IMR-90 (cell line): ENCODE data around the gene OR14K1. TPM values are rescaled to one million over a fixed set of nuclear protein-coding genes. Genes with fewer than 3 reads are reported as not detected.
A peak's percentile ranks its signal among the peaks of the same experiment; 100 is the strongest.

Experiments used
- ATAC-seq: fragments of 200-7000 bp; cut with Tn5 transposase; 2 replicates; pipeline ENCODE4 v1.9.1; 2020; ENCODE audit warnings: low read depth, mild to moderate bottlenecking, moderate library complexity
- Bru-seq: library from RNA; stranded (reverse); fragments of 400-500 nt; gene quantifications from one replicate; lab custom pipeline; 2021; lab: Mats Ljungman, UMichigan
- BruChase-seq, 2 experiments: library from RNA; stranded (reverse); fragments of 400-500 nt; gene quantifications; one replicate each; lab custom pipeline; 2021; lab: Mats Ljungman, UMichigan
- BruUV-seq: library from RNA; stranded (reverse); fragments of 400-500 nt; replicated peaks from 2 replicates; lab custom pipeline; 2021; lab: Mats Ljungman, UMichigan
- CTCF ChIA-PET: fragments of 300-600 bp; formaldehyde crosslinking; extraction: SDS; loops from one replicate; lab custom pipeline; 2021; ENCODE audit warnings: antibody characterized with exemption; lab: Yijun Ruan, JAX
- POLR2A ChIA-PET: fragments of 300-600 bp; sonication (Branson Sonifier 250); formaldehyde crosslinking; loops from one replicate; lab custom pipeline; 2022; ENCODE audit warnings: antibody characterized with exemption; ENCODE audit not compliant: unreplicated experiment; lab: Charles Lee
- DNase-seq: peaks from one replicate; pipeline ENCODE4 v3.0.0; 2013
- H2AFZ ChIP-seq: replicated peaks from 2 replicates; pipeline ENCODE3; 2013; ENCODE audit warnings: low read length, mild to moderate bottlenecking; ENCODE audit not compliant: poor library complexity
- H2AK5ac ChIP-seq: 2 replicates; pipeline ENCODE4 v1.6.1; 2013; ENCODE audit warnings: low read depth, low read length, inconsistent platforms
- H2AK9ac ChIP-seq: replicated peaks from 2 replicates; pipeline ENCODE3; 2013; ENCODE audit warnings: mild to moderate bottlenecking, low read depth, low read length, moderate library complexity; ENCODE audit not compliant: poor library complexity
- H2BK120ac ChIP-seq: 2 replicates; pipeline ENCODE4 v1.6.1; 2013; ENCODE audit warnings: low read depth, low read length, inconsistent platforms
- H2BK15ac ChIP-seq: 3 replicates; pipeline ENCODE4 v1.6.1; 2013; ENCODE audit warnings: low read depth, low read length, inconsistent platforms
- H2BK20ac ChIP-seq: 2 replicates; pipeline ENCODE4 v1.6.1; 2013; ENCODE audit warnings: low read depth, mild to moderate bottlenecking, inconsistent platforms, low read length, moderate library complexity
- H2BK5ac ChIP-seq: 2 replicates; pipeline ENCODE4 v1.6.1; 2013; ENCODE audit warnings: mild to moderate bottlenecking, low read depth, low read length, inconsistent platforms; ENCODE audit not compliant: poor library complexity, severe bottlenecking
- H3K14ac ChIP-seq: replicated peaks from 2 replicates; pipeline ENCODE4 v1.6.1; 2013; ENCODE audit warnings: low read depth, low read length, inconsistent platforms
- H3K18ac ChIP-seq: 2 replicates; pipeline ENCODE4 v1.6.1; 2013; ENCODE audit warnings: low read depth, low read length, control low read depth
- H3K23ac ChIP-seq: 2 replicates; pipeline ENCODE4 v1.6.1; 2013; ENCODE audit warnings: low read depth, low read length, inconsistent platforms
- H3K27ac ChIP-seq: 2 replicates; pipeline ENCODE4 v1.5.1; 2013; ENCODE audit warnings: mild to moderate bottlenecking, control low read depth, low read length; ENCODE audit not compliant: insufficient read depth
- H3K27me3 ChIP-seq: 2 replicates; pipeline ENCODE4 v1.6.1; 2013; ENCODE audit warnings: low read length; ENCODE audit not compliant: control insufficient read depth, insufficient read depth
- H3K36me3 ChIP-seq: 2 replicates; pipeline ENCODE4 v1.6.1; 2013; ENCODE audit warnings: low read length, mixed read lengths; ENCODE audit not compliant: control insufficient read depth, insufficient read depth
- H3K4ac ChIP-seq: 2 replicates; pipeline ENCODE4 v1.6.1; 2013; ENCODE audit warnings: low read depth, low read length, inconsistent platforms
- H3K4me1 ChIP-seq: 2 replicates; pipeline ENCODE4 v1.6.1; 2013; ENCODE audit warnings: low read length, mixed read lengths; ENCODE audit not compliant: control insufficient read depth, insufficient read depth
- H3K4me2 ChIP-seq: 2 replicates; pipeline ENCODE4 v1.6.1; 2013; ENCODE audit warnings: low read depth, mild to moderate bottlenecking, control low read depth, low read length, moderate library complexity
- H3K4me3 ChIP-seq: 2 replicates; pipeline ENCODE4 v1.5.1; 2013; ENCODE audit warnings: low read depth, mild to moderate bottlenecking, control low read depth, low read length, moderate library complexity; ENCODE audit not compliant: insufficient read depth
- H3K56ac ChIP-seq: 2 replicates; pipeline ENCODE4 v1.6.1; 2013; ENCODE audit warnings: low read length, inconsistent platforms; ENCODE audit not compliant: insufficient read depth; ENCODE audit errors: extremely low read depth
- H3K79me1 ChIP-seq, 2 experiments: 2 replicates each; pipeline ENCODE4 v1.6.1; 2013; ENCODE audit warnings: low read length in 2 of 2, inconsistent platforms in 1 of 2, low read depth in 1 of 2
- H3K9ac ChIP-seq: 2 replicates; pipeline ENCODE4 v1.6.1; 2013; ENCODE audit warnings: low read depth, low read length, control low read depth
- H3K9me1 ChIP-seq: 2 replicates; pipeline ENCODE4 v1.6.1; 2013; ENCODE audit warnings: low read length, inconsistent platforms; ENCODE audit not compliant: insufficient read depth
- H3K9me3 ChIP-seq: 2 replicates; pipeline ENCODE4 v1.6.1; 2013; ENCODE audit warnings: low read length; ENCODE audit not compliant: control insufficient read depth, insufficient read depth
- H4K20me1 ChIP-seq: 2 replicates; pipeline ENCODE4 v1.6.1; 2013; ENCODE audit warnings: low read length, inconsistent platforms; ENCODE audit not compliant: insufficient read depth
- H4K5ac ChIP-seq: 2 replicates; pipeline ENCODE4 v1.6.1; 2013; ENCODE audit warnings: mild to moderate bottlenecking, low read depth, low read length, control low read depth
- H4K8ac ChIP-seq, 2 experiments: 2 replicates each; pipeline ENCODE4 v1.6.1; 2013; ENCODE audit warnings: low read depth in 2 of 2, low read length in 2 of 2, control low read depth in 1 of 2, inconsistent platforms in 1 of 2
- H4K91ac ChIP-seq: 2 replicates; pipeline ENCODE4 v1.6.1; 2013; ENCODE audit warnings: low read depth, low read length, inconsistent platforms; ENCODE audit not compliant: insufficient read depth
- FOS ChIP-seq: fragments of 150-350 bp; IDR thresholded peaks from 2 replicates; pipeline ENCODE4 v1.6.1; 2016; ENCODE audit warnings: low read depth, low read length
- NFE2L2 ChIP-seq: fragments of 150-350 bp; IDR thresholded peaks from 2 replicates; pipeline ENCODE4 v1.6.1; 2016; ENCODE audit warnings: low read depth, mild to moderate bottlenecking, low read length
- POLR2A ChIP-seq: IDR thresholded peaks from 2 replicates; pipeline ENCODE4 v1.6.1; 2012; ENCODE audit warnings: mild to moderate bottlenecking, low read depth, low read length
- RAD21 ChIP-seq: IDR thresholded peaks from 2 replicates; pipeline ENCODE4 v1.6.1; 2012; ENCODE audit warnings: low read length, improper control_type of control experiment
- SMC3 ChIP-seq: fragments of 150-350 bp; IDR thresholded peaks from 2 replicates; pipeline ENCODE4 v1.6.1; 2016; ENCODE audit warnings: low read depth, mild to moderate bottlenecking, antibody characterized with exemption, low read length, moderate library complexity
- WGBS, 2 experiments: methylation state at CpG; one replicate each; pipeline versions ENCODE4 v1.1.5 to v1.1.7; 2013; ENCODE audit warnings: missing lambda C conversion rate in 2 of 2; ENCODE audit not compliant: insufficient read length in 1 of 2; ENCODE audit errors: extremely low coverage in 2 of 2; 5-methylcytosine and 5-hydroxymethylcytosine counted together
- dilution Hi-C: fragments of 300-500 bp; cut with HindIII; formaldehyde crosslinking; loops from one replicate; pipeline ENCODE4 v1.14.3; 2018; ENCODE audit warnings: low sequenced_read_pairs; ENCODE audit not compliant: unreplicated experiment
- in situ Hi-C: fragments of 300-500 bp; cut with MboI; formaldehyde crosslinking; loops from 3 replicates; pipeline ENCODE4 v1.14.3; 2019; ENCODE audit warnings: low sequenced_read_pairs, inconsistent platforms, mixed read lengths
- intact Hi-C: fragments of 100-400 bp; cut with micrococcal nuclease; formaldehyde crosslinking; loops from 2 replicates; pipeline ENCODE4 v1.10.0; 2022
- long read RNA-seq: library from polyadenylated mRNA; unstranded; transcript quantifications from one replicate; pipeline ENCODE4 v2.0.0, GENCODE V29; 2021; ENCODE audit not compliant: unreplicated experiment
- polyA plus RNA-seq, 3 experiments: library from polyadenylated mRNA; depleted of rRNA; stranded (reverse); fragments of >200 nt; gene quantifications; 2 replicates each; pipeline ENCODE4 v1.2.3, GENCODE V29; 2012; ENCODE audit warnings: low replicate concordance in 1 of 3
- total RNA-seq: library from RNA; depleted of rRNA; stranded (reverse); fragments of >200 nt; gene quantifications from 2 replicates; pipeline ENCODE4 v1.2.3, GENCODE V29; 2012; rRNA removed

OR14K1 gene
- total RNA-seq (not detected in 2 replicates), polyA plus RNA-seq (2012; rRNA removed) (not detected in 2 replicates), Bru-seq, nascent RNA (not detected), BruChase-seq, experiment 1, labeled RNA remaining after a 6-hour chase (not detected), BruChase-seq, experiment 2, labeled RNA remaining after a 2-hour chase (not detected)
- polyA plus RNA-seq (2012; cell fraction: cytosol; rRNA removed) = not detected in 2 replicates
- polyA plus RNA-seq (2012; cell fraction: nucleus; rRNA removed; ENCODE audit: low replicate concordance) = not detected in 2 replicates
- long read RNA-seq = 0 reads

GRCh38 chr1:247738315-247738714, at the start of gene OR14K1:
TSS of gene OR14K1 (plus strand) at chr1:247738615. CDS start at chr1:247738615, 0 bp downstream.
- ATAC-seq = no peak
- in situ Hi-C loops = no loop called here
- H3K4me1 ChIP-seq = no peaks in the 10 kb centered on the region; the same call in 1 of the 2 replicates

More at GRCh38 chr1:247738315-247738714, at the start of gene OR14K1:
- H3K36me3 ChIP-seq = no peaks in the 10 kb centered on the region
- ChIA-PET POLR2A (no interaction called here), CTCF (no interaction called here)
- peak within 1 kb of the TSS; percentile 42 for H2BK5ac ChIP-seq
- no peak within 1 kb of the TSS for H3K14ac ChIP-seq
- no peak within 1 kb of the TSS for H3K56ac ChIP-seq
- H3K18ac ChIP-seq = peak within 1 kb of the TSS; percentile 52; the same call in 1 of the 2 replicates
- no peaks in the 10 kb centered on the region for H3K79me1 ChIP-seq
- no peak within 1 kb of the TSS for H2BK20ac ChIP-seq
- no peak for DNase-seq
- no peak within 1 kb of the TSS for H2BK120ac ChIP-seq
- H2BK15ac ChIP-seq = no peak within 1 kb of the TSS; the same call in 2 of the 3 replicates
- no peak within 1 kb of the TSS for H2AFZ ChIP-seq
- no peaks in the 10 kb centered on the region for H4K20me1 ChIP-seq
- H4K8ac ChIP-seq = no peak within 1 kb of the TSS
- no peak for TF ChIP-seq POLR2A
- no peak for TF ChIP-seq NFE2L2
- TF ChIP-seq SMC3 = no peak
- no peak for TF ChIP-seq FOS
- no peak for TF ChIP-seq RAD21
- dilution Hi-C loops (no loop called here), intact Hi-C loops (no loop called here)
- H4K91ac ChIP-seq = no peak within 1 kb of the TSS
- H2AK5ac ChIP-seq = no peak within 1 kb of the TSS
- H3K4me2 ChIP-seq = no peak within 1 kb of the TSS
- WGBS, 2 experiments = no CpG with 5 or more reads among the region's 1 CpG
- peaks cover 21% of the 10 kb centered on the region for H3K9me3 ChIP-seq
- no peaks in the 10 kb centered on the region for H3K9me1 ChIP-seq
- H3K27ac ChIP-seq = no peak within 1 kb of the TSS
- no peak within 1 kb of the TSS for H3K4me3 ChIP-seq
- BruUV-seq = no TSS peak
- no peaks in the 10 kb centered on the region for H3K27me3 ChIP-seq
- H3K23ac ChIP-seq = no peak within 1 kb of the TSS
- no peak within 1 kb of the TSS for H3K9ac ChIP-seq
- H4K5ac ChIP-seq = no peak within 1 kb of the TSS
- H3K4ac ChIP-seq = no peak within 1 kb of the TSS
- H2AK9ac ChIP-seq = no peak within 1 kb of the TSS
